GM21526 (cell line): ENCODE measurements around the gene ANKRD40CL.
"Not testable (repeated sequence)": the region's sequence is repeated elsewhere in the genome, so short reads cannot be mapped to it uniquely, and the experiment has no call there.

Experiments used
- ATAC-seq: cut with Tn5 transposase; IDR thresholded peaks from one replicate; pipeline ENCODE4 v1.9.1; 2021; ENCODE audit warnings: moderate library complexity; ENCODE audit not compliant: unreplicated experiment, low FRiP score

Gene ANKRD40CL

GRCh38 chr17:50763716-50764475, 3.4 kb downstream of the ANKRD40CL start:
- no peak for ATAC-seq

GRCh38 chr17:50762177-50762576, 5.1 kb downstream of the ANKRD40CL start:
- ATAC-seq, result no peak

- no peak for ATAC-seq
These were observed 8.3 kb downstream of the ANKRD40CL start for GRCh38 chr17:50758989-50759544.

- no peak for ATAC-seq
These were observed 8.8 kb downstream of the ANKRD40CL start for GRCh38 chr17:50758524-50758923.

GRCh38 chr17:50754521-50754920, 12.8 kb downstream of the ANKRD40CL start:
- no peak for ATAC-seq

- no peak for ATAC-seq
These were observed 18.1 kb downstream of the ANKRD40CL start for GRCh38 chr17:50749245-50749644.

- no peak for ATAC-seq
These were observed 21.7 kb downstream of the ANKRD40CL start for GRCh38 chr17:50745631-50746030.

GRCh38 chr17:50739098-50739497, 28.2 kb downstream of the ANKRD40CL start:
- ATAC-seq, result no peak

GRCh38 chr17:50737118-50737698, 30.1 kb downstream of the ANKRD40CL start:
- ATAC-seq, result no peak

- no peak for ATAC-seq
These were observed 32.0 kb downstream of the ANKRD40CL start for GRCh38 chr17:50735287-50735686.

- ATAC-seq, result no peak
These were observed 35.5 kb downstream of the ANKRD40CL start for GRCh38 chr17:50731575-50732460.

- ATAC-seq, result no peak
These were observed 38.2 kb downstream of the ANKRD40CL start for GRCh38 chr17:50728881-50729765.

- ATAC-seq, result no peak
These were observed 39.2 kb downstream of the ANKRD40CL start for GRCh38 chr17:50728112-50728429.

- no peak for ATAC-seq
These were observed 41.3 kb downstream of the ANKRD40CL start for GRCh38 chr17:50725769-50726655.

GRCh38 chr17:50724622-50725021, 42.7 kb downstream of the ANKRD40CL start:
- not testable (repeated sequence) for ATAC-seq

GRCh38 chr17:50722746-50723145, 44.6 kb downstream of the ANKRD40CL start:
- no peak for ATAC-seq

- no peak for ATAC-seq
These were observed 45.9 kb downstream of the ANKRD40CL start for GRCh38 chr17:50721194-50722010.
